H1 (cell line): Measurements from ENCODE around the gene KYNU. TPM values are rescaled to one million over a fixed set of nuclear protein-coding genes. Genes with fewer than 3 reads are reported as not detected.

ENCODE experiments used
- CTCF ChIA-PET: fragments of 300-600 bp; sonication (Branson Sonifier 250); formaldehyde crosslinking; loops from one replicate; lab custom pipeline; 2021; ENCODE audit not compliant: partially characterized antibody; lab: Charles Lee
- POLR2A ChIA-PET: fragments of 300-600 bp; sonication (Branson Sonifier 250); formaldehyde crosslinking; loops from one replicate; lab custom pipeline; 2021; ENCODE audit warnings: inconsistent platforms; ENCODE audit not compliant: partially characterized antibody; lab: Charles Lee
- DNase-seq, 2 experiments: peaks; one replicate each; pipeline versions ENCODE4 v3.0.0 to v3.0.0-alpha.2; 2010 to 2022; ENCODE audit warnings: low spot score in 2 of 2, low read depth in 1 of 2, mixed read lengths in 1 of 2
- FAIRE-seq: peaks from 2 replicates; lab custom pipeline; 2011; peaks lifted over from hg19 to GRCh38; lab: Jason Lieb, UNC
- H2AFZ ChIP-seq: 2 replicates; pipeline ENCODE4 v1.8.1; 2012; ENCODE audit warnings: low read length, inconsistent platforms
- H2AK5ac ChIP-seq: 2 replicates; pipeline ENCODE4 v1.6.1; 2013; ENCODE audit warnings: low read depth, low read length
- H2BK120ac ChIP-seq: replicated peaks from 2 replicates; pipeline ENCODE3; 2013; ENCODE audit warnings: low read depth, low read length, inconsistent platforms
- H2BK12ac ChIP-seq: 2 replicates; pipeline ENCODE4 v1.6.1; 2013; ENCODE audit warnings: low read depth, low read length
- H2BK15ac ChIP-seq: 2 replicates; pipeline ENCODE4 v1.6.1; 2013; ENCODE audit warnings: low read length
- H2BK20ac ChIP-seq: 2 replicates; pipeline ENCODE4 v1.6.1; 2013; ENCODE audit warnings: low read length
- H2BK5ac ChIP-seq: 2 replicates; pipeline ENCODE4 v1.6.1; 2013; ENCODE audit warnings: low read depth, low read length
- H3K14ac ChIP-seq: 2 replicates; pipeline ENCODE4 v1.6.1; 2013; ENCODE audit warnings: inconsistent platforms; ENCODE audit not compliant: insufficient read length
- H3K18ac ChIP-seq: 2 replicates; pipeline ENCODE4 v1.6.1; 2013; ENCODE audit warnings: low read length; ENCODE audit errors: extremely low read depth
- H3K23ac ChIP-seq: 2 replicates; pipeline ENCODE4 v1.6.1; 2013; ENCODE audit warnings: inconsistent platforms; ENCODE audit not compliant: insufficient read length
- H3K23me2 ChIP-seq: 2 replicates; pipeline ENCODE4 v1.6.1; 2013; ENCODE audit warnings: low read depth, low read length
- H3K27ac ChIP-seq: 2 replicates; pipeline ENCODE4 v1.6.1; 2011; ENCODE audit warnings: low read depth, low read length, inconsistent platforms
- H3K27me3 ChIP-seq, 4 experiments: replicated peaks in 1 of 4; 1 replicate in 1 of 4; 2 replicates in 3 of 4; pipeline versions ENCODE4 v1.6.1 to v1.8.1; 2011 to 2013; ENCODE audit warnings: low read length in 3 of 4, mild to moderate bottlenecking in 3 of 4, inconsistent platforms in 2 of 4, mixed read lengths in 2 of 4, moderate library complexity in 1 of 4; ENCODE audit not compliant: control insufficient read depth in 3 of 4, insufficient read depth in 3 of 4; ENCODE audit errors: extremely low read depth in 1 of 4
- H3K36me3 ChIP-seq, 4 experiments: 2 replicates each; pipeline versions ENCODE4 v1.6.1 to v1.8.1; 2011 to 2013; ENCODE audit warnings: mild to moderate bottlenecking in 4 of 4, low read length in 3 of 4, moderate library complexity in 2 of 4, control low read depth in 1 of 4, inconsistent platforms in 1 of 4; ENCODE audit not compliant: insufficient read depth in 4 of 4, control insufficient read depth in 2 of 4
- H3K4ac ChIP-seq: replicated peaks from 2 replicates; pipeline ENCODE3; 2013; ENCODE audit warnings: low read length, low read depth, mixed read lengths, inconsistent platforms; ENCODE audit not compliant: insufficient read length
- H3K4me1 ChIP-seq, 4 experiments: replicated peaks in 1 of 4; 1 replicate in 1 of 4; 2 replicates in 3 of 4; pipeline versions ENCODE4 v1.6.1 to v1.8.1; 2011 to 2013; ENCODE audit warnings: low read length in 3 of 4, inconsistent platforms in 2 of 4, mixed read lengths in 1 of 4; ENCODE audit not compliant: insufficient read depth in 4 of 4, control insufficient read depth in 3 of 4
- H3K4me2 ChIP-seq, 2 experiments: 2 replicates each; pipeline versions ENCODE4 v1.6.1 to v1.8.1; 2011 to 2013; ENCODE audit warnings: low read depth in 2 of 2, low read length in 2 of 2, control low read depth in 1 of 2, inconsistent platforms in 1 of 2, mild to moderate bottlenecking in 1 of 2; ENCODE audit not compliant: insufficient read depth in 1 of 2
- H3K4me3 ChIP-seq, 4 experiments: fragments of 200-600, 300-600 bp in 1 of 4; sonication (generic), shearing (Covaris generic), sonication (Bioruptor Twin) in 1 of 4; 2 replicates each; pipeline versions ENCODE4 v1.5.1 to v1.8.1; 2011 to 2016; ENCODE audit warnings: low read length in 4 of 4, low read depth in 3 of 4, control low read depth in 2 of 4, inconsistent platforms in 2 of 4, mild to moderate bottlenecking in 2 of 4, mixed read lengths in 1 of 4, moderate library complexity in 1 of 4; ENCODE audit not compliant: insufficient read depth in 2 of 4; ENCODE audit errors: extremely low read depth in 1 of 4
- H3K56ac ChIP-seq: replicated peaks from 2 replicates; pipeline ENCODE3; 2013; ENCODE audit warnings: low read depth, mild to moderate bottlenecking, mixed read lengths, low read length, inconsistent platforms; ENCODE audit not compliant: insufficient read length
- H3K79me1 ChIP-seq: 2 replicates; pipeline ENCODE4 v1.6.1; 2013; ENCODE audit warnings: low read depth, low read length, control low read depth
- H3K79me2 ChIP-seq, 2 experiments: 2 replicates each; pipeline versions ENCODE4 v1.6.1 to v1.8.1; 2012 to 2013; ENCODE audit warnings: low read length in 2 of 2, mild to moderate bottlenecking in 2 of 2, inconsistent platforms in 1 of 2; ENCODE audit not compliant: insufficient read depth in 2 of 2, control insufficient read depth in 1 of 2
- H3K9ac ChIP-seq, 4 experiments: replicated peaks in 1 of 4; 1 replicate in 1 of 4; 2 replicates in 3 of 4; pipeline versions ENCODE4 v1.6.1 to v1.8.1; 2011 to 2013; ENCODE audit warnings: low read depth in 3 of 4, low read length in 3 of 4, control low read depth in 2 of 4, mild to moderate bottlenecking in 2 of 4, moderate library complexity in 2 of 4, inconsistent platforms in 1 of 4; ENCODE audit errors: extremely low read depth in 1 of 4
- H3K9me3 ChIP-seq, 2 experiments: 2 replicates each; pipeline versions ENCODE4 v1.6.1 to v1.8.1; 2012 to 2013; ENCODE audit warnings: mild to moderate bottlenecking in 2 of 2, moderate library complexity in 2 of 2, control low read depth in 1 of 2, inconsistent platforms in 1 of 2, low read depth in 1 of 2, low read length in 1 of 2, mixed read lengths in 1 of 2; ENCODE audit not compliant: insufficient read depth in 2 of 2
- H4K20me1 ChIP-seq, 2 experiments: replicated peaks in 1 of 2; 2 replicates each; pipeline versions ENCODE3 to v1.8.1; 2011 to 2013; ENCODE audit warnings: inconsistent platforms in 2 of 2, low read length in 2 of 2, mild to moderate bottlenecking in 1 of 2; ENCODE audit not compliant: insufficient read depth in 2 of 2, control insufficient read depth in 1 of 2
- H4K5ac ChIP-seq: 2 replicates; pipeline ENCODE4 v1.6.1; 2013; ENCODE audit warnings: low read length, low read depth, mixed read lengths, inconsistent platforms; ENCODE audit not compliant: insufficient read length
- H4K8ac ChIP-seq: 2 replicates; pipeline ENCODE4 v1.8.0; 2013; ENCODE audit warnings: mild to moderate bottlenecking, moderate library complexity, low read length, inconsistent platforms; ENCODE audit not compliant: insufficient read depth; ENCODE audit errors: extremely low read depth
- H4K91ac ChIP-seq: replicated peaks from 2 replicates; pipeline ENCODE3; 2013; ENCODE audit warnings: low read length, mixed read lengths, inconsistent platforms; ENCODE audit not compliant: insufficient read length
- MAFK ChIP-seq: IDR thresholded peaks from 2 replicates; pipeline ENCODE4 v1.6.1; 2012; ENCODE audit warnings: low read depth, mild to moderate bottlenecking, improper control_type of control experiment, low read length
- WGBS, 2 experiments: shearing (Covaris generic) in 1 of 2; methylation state at CpG; one replicate each; pipeline versions ENCODE4 v1.1.6 to v1.1.7; 2013 to 2015; ENCODE audit warnings: low lambda C conversion rate in 2 of 2, mixed read lengths in 2 of 2, inconsistent platforms in 1 of 2, low coverage in 1 of 2, missing lambda C conversion rate in 1 of 2; ENCODE audit not compliant: insufficient replicate concordance in 2 of 2, insufficient coverage in 1 of 2, insufficient read length in 1 of 2; ENCODE audit errors: extremely low coverage in 1 of 2, missing lambda C conversion rate in 1 of 2; 5-methylcytosine and 5-hydroxymethylcytosine counted together
- polyA plus RNA-seq, 7 experiments: library from polyadenylated mRNA; depleted of rRNA in 3 of 7; stranded (reverse) in 5 of 7; unstranded in 2 of 7; fragments of >200 nt in 5 of 7; fragments of 200-250 nt in 2 of 7; gene quantifications; 1 replicate in 5 of 7; 2 replicates in 1 of 7; 4 replicates in 1 of 7; pipeline versions ENCODE4 v1.2.1 to v1.2.3, GENCODE V29; 2011 to 2013; ENCODE audit warnings: missing spikeins in 2 of 7, mixed read lengths in 2 of 7
- total RNA-seq: library from RNA; stranded (reverse); fragmentation: NEBNext Ultra II Directional; extraction: Animal tissue kit (Norgen Biotek cat#: 25700); gene quantifications from 2 replicates; pipeline ENCODE4 v1.2.1, GENCODE V29; 2021

The KYNU gene
- total and polyA plus RNA-seq, 2 of the 8 experiments (the other 6 are each of a cell fraction or from before 2014, with no cell fraction given) = 0.09 to 0.13 TPM

DNA sequence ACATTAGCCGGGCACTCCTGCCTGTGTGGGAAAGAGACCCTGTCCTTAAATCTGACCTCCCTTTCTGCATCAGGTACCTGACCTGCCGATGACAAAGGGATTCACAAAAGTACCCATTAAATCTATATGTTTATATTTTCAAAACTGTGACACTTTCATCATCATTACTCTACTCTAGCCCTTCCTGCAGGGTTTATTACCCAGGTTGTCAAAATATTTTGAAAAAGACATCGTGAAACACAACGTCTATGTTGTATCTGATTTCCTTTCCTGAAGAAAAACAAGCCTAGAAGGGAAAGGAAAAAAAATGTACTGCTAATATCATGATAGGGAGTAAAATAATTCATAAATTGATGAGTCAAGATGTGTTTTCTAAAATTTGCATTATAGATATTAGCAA, 15.2 kb upstream of the KYNU start:
- Histone ChIP-seq H4K20me1 (no peaks in the 10 kb centered on the region), H2BK5ac (no peak overlapping the region), H3K27me3 (no peaks in the 10 kb centered on the region), H2AFZ (no peak overlapping the region), H3K23me2 (no peaks in the 10 kb centered on the region), H3K79me2 (no peaks in the 10 kb centered on the region), H3K9ac (no peak overlapping the region), H3K9me3 (no peaks in the 10 kb centered on the region), H2AK5ac (no peak overlapping the region), H3K23ac (no peak overlapping the region), H3K4me2 (no peak overlapping the region), H3K4me1 (no peaks in the 10 kb centered on the region), H3K56ac (no peak overlapping the region), H3K36me3 (no peaks in the 10 kb centered on the region), H2BK15ac (no peak overlapping the region), H4K5ac (no peak overlapping the region), H3K4me3 (no peak overlapping the region), H3K14ac (no peak overlapping the region), H3K79me1 (no peaks in the 10 kb centered on the region), H4K91ac (no peak overlapping the region), H4K8ac (no peak overlapping the region), H3K27ac (no peak overlapping the region), H2BK120ac (no peak overlapping the region), H2BK20ac (no peak overlapping the region), H3K4ac (no peak overlapping the region), H3K18ac (no peak overlapping the region), H2BK12ac (no peak overlapping the region)
- no peak for TF ChIP-seq MAFK
- POLR2A ChIA-PET = no interaction called here
- FAIRE-seq (no peak), DNase-seq (no peak)
- WGBS, 2 experiments = 93% methylated on average over 4 of the region's 4 CpGs; no CpG with 5 or more reads in 1 of the 2 experiments
- CTCF ChIA-PET = no interaction called here
